Vagina (tissue), 2 donors: ENCODE results near the gene RPP40. TPM values are rescaled to one million over a fixed set of nuclear protein-coding genes. Genes with fewer than 3 reads are reported as not detected.

Experiments
- DNase-seq, 2 donors: peaks; one replicate each; pipeline ENCODE4 v3.0.0-alpha.2; 2017; ENCODE audit errors: extremely low spot score in 2 of 2
- H3K27ac ChIP-seq: fragments of 200-600 bp; sonication (generic); one replicate; pipeline ENCODE4 v1.5.1; 2019
- H3K27me3 ChIP-seq: fragments of 200-600 bp; sonication (generic); one replicate; pipeline ENCODE4 v1.5.1; 2019
- H3K36me3 ChIP-seq, 2 donors: fragments of 200-600 bp; sonication (generic); one replicate each; pipeline ENCODE4 v1.5.1; 2017 to 2019
- H3K4me1 ChIP-seq: fragments of 200-600 bp; sonication (generic); one replicate; pipeline ENCODE4 v1.5.1; 2019
- H3K4me3 ChIP-seq, 2 donors: fragments of 200-600 bp; sonication (generic); 1 replicate in 1 of 2; 2 replicates in 1 of 2; pipeline ENCODE4 v1.5.1; 2016 to 2019
- H3K9me3 ChIP-seq: fragments of 200-600 bp; sonication (generic); one replicate; pipeline ENCODE4 v1.5.1; 2019
- POLR2A ChIP-seq, 2 donors: fragments of 450-650 bp; IDR thresholded peaks; one replicate each; pipeline ENCODE4 v1.6.1; 2017; ENCODE audit warnings: antibody characterized with exemption in 2 of 2, mild to moderate bottlenecking in 2 of 2, moderate library complexity in 2 of 2
- POLR2AphosphoS5 ChIP-seq, 2 donors: sonication (generic); formaldehyde crosslinking; IDR thresholded peaks; one replicate each; pipeline ENCODE4 v1.9.0; 2017; ENCODE audit warnings: antibody characterized with exemption in 2 of 2, mild to moderate bottlenecking in 2 of 2, low read depth in 1 of 2; ENCODE audit not compliant: insufficient read depth in 1 of 2
- intact Hi-C: fragments of 100-400 bp; cut with DNase I; formaldehyde crosslinking; loops from one replicate; pipeline ENCODE4 v1.15.1; 2023
- total RNA-seq: library from RNA; depleted of rRNA; stranded (reverse); fragments of >200 nt; gene quantifications from one replicate; pipeline ENCODE4 v1.2.3, GENCODE V29; 2016
- TF ChIP-seq, protein P1 (sequence below), 3 experiments: fragments of 450-650 bp in 2 of 3; fragments of 200-600 bp in 1 of 3; sonication (generic) in 1 of 3; IDR thresholded peaks; one replicate each; pipeline ENCODE4 v1.5.1; 2017 to 2019; ENCODE audit warnings: antibody characterized with exemption in 3 of 3, mild to moderate bottlenecking in 2 of 3, moderate library complexity in 2 of 3

The RPP40 gene
- total RNA-seq, 1 donor from 2014 or later, result 4.7 TPM

DNA sequence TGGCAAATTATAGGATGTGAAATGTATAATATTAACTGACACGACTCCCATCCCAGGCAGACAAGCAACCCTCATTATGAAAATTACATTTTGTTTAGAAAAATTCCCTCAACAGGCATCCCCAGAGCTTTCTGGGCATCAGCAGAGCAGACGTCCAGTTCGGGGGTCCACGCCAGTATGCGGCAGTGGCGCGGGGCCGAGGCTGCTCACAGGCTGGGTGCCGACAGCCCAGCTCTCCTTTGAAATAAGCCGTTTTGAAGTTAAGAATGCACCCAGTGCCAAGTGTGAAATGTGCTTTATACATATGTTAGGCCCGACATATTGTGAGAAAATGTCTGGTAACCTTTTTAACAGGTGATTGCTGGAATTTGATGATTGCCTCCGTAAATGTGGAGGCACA is 50.4 kb downstream of the RPP40 start:
- TF ChIP-seq, protein P1, sequence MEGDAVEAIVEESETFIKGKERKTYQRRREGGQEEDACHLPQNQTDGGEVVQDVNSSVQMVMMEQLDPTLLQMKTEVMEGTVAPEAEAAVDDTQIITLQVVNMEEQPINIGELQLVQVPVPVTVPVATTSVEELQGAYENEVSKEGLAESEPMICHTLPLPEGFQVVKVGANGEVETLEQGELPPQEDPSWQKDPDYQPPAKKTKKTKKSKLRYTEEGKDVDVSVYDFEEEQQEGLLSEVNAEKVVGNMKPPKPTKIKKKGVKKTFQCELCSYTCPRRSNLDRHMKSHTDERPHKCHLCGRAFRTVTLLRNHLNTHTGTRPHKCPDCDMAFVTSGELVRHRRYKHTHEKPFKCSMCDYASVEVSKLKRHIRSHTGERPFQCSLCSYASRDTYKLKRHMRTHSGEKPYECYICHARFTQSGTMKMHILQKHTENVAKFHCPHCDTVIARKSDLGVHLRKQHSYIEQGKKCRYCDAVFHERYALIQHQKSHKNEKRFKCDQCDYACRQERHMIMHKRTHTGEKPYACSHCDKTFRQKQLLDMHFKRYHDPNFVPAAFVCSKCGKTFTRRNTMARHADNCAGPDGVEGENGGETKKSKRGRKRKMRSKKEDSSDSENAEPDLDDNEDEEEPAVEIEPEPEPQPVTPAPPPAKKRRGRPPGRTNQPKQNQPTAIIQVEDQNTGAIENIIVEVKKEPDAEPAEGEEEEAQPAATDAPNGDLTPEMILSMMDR (IDR thresholded peaks at IDR 0.05), result no peak
- TF ChIP-seq POLR2A (IDR thresholded peaks at IDR 0.05) (no peak), POLR2AphosphoS5 (IDR thresholded peaks at IDR 0.05; ENCODE audit: insufficient read depth in 1 of 2, low read depth in 1 of 2) (no peak)
- peaks cover 2 to 35% of the 10 kb centered on the region in 2 donors for H3K36me3 ChIP-seq
- H3K4me1 ChIP-seq, result no peaks in the 10 kb centered on the region
- no peak overlapping the region for H3K27ac ChIP-seq
- H3K4me3 ChIP-seq, result no peak overlapping the region
- no peaks in the 10 kb centered on the region for H3K27me3 ChIP-seq
- no peak for DNase-seq
- intact Hi-C loops, result no loop called here
- H3K9me3 ChIP-seq, result no peaks in the 10 kb centered on the region

DNA sequence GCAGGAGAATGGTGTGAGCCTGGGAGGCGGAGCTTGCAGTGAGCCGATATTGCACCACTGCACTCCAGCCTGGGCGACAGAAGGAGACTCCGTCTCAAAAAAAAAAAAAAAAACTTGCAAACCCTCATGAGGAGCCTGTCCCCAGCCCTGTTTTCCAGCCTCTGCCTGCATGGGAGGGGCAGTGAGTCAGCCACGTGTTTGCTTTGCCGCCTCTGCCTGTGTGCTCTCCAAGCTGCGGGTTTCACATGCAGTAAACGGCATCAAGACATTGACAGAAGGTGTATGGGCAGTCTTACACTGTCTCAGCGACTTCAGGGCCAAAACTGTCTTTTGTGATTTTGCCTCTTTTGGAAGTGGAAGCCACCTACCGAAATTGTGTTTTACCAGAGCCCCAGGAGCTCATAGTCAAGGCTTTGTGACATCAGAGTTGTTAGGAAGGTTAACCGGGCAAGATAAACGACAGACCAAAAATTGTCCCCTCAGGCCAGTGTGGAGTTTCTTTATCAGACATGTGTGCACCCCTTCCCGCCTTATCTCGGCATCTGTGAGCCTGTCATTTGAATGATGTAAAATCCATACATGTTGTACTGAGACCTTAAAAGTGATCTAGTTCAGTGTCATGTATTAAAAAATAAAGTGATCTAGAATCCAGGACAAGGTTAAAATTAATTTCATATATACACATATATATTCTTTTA is 52.9 kb downstream of the RPP40 start:
- intact Hi-C loops, result no loop called here
- TF ChIP-seq, protein P1 (IDR thresholded peaks at IDR 0.05), result no peak
- TF ChIP-seq POLR2A (IDR thresholded peaks at IDR 0.05), result no peak
- no peak for TF ChIP-seq POLR2AphosphoS5 (IDR thresholded peaks at IDR 0.05; ENCODE audit: insufficient read depth in 1 of 2, low read depth in 1 of 2)
- Histone ChIP-seq H3K9me3 (no peaks in the 10 kb centered on the region), H3K36me3 (peaks cover 2 to 44% of the 10 kb centered on the region in 2 donors), H3K27ac (no peak overlapping the region), H3K4me1 (no peaks in the 10 kb centered on the region), H3K4me3 (no peak overlapping the region), H3K27me3 (no peaks in the 10 kb centered on the region)
- no peak for DNase-seq

DNA sequence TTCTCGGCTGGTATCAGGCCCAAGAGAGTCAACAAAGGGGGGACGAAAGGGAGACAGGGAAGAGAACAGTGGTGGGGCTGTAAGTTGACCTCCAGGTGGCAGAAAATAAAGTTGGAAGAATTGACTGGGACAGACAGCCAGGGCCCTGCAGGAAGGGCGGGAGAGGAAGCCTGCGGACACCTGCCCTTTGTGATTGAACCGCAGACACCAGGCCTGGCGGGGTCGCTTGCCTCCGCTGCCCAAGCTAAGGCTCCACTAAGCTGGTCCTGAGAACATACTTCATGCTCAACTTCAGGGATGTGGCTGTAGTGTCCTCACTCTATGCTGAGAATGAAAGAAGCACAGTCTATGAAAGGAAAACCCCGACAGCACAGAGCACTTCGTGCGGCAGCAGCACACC is 53.8 kb downstream of the RPP40 start:
- no peaks in the 10 kb centered on the region for H3K9me3 ChIP-seq
- no peaks in the 10 kb centered on the region for H3K4me1 ChIP-seq
- intact Hi-C loops, result no loop called here
- H3K27ac ChIP-seq, result no peak overlapping the region
- TF ChIP-seq, protein P1 (IDR thresholded peaks at IDR 0.05), result no peak
- TF ChIP-seq POLR2AphosphoS5 (IDR thresholded peaks at IDR 0.05; ENCODE audit: insufficient read depth in 1 of 2, low read depth in 1 of 2) (no peak), POLR2A (IDR thresholded peaks at IDR 0.05) (no peak)
- no peaks in the 10 kb centered on the region for H3K27me3 ChIP-seq
- H3K4me3 ChIP-seq, result no peak overlapping the region
- H3K36me3 ChIP-seq, result peaks cover under 1 to 50% of the 10 kb centered on the region in 2 donors
- no peak for DNase-seq

DNA sequence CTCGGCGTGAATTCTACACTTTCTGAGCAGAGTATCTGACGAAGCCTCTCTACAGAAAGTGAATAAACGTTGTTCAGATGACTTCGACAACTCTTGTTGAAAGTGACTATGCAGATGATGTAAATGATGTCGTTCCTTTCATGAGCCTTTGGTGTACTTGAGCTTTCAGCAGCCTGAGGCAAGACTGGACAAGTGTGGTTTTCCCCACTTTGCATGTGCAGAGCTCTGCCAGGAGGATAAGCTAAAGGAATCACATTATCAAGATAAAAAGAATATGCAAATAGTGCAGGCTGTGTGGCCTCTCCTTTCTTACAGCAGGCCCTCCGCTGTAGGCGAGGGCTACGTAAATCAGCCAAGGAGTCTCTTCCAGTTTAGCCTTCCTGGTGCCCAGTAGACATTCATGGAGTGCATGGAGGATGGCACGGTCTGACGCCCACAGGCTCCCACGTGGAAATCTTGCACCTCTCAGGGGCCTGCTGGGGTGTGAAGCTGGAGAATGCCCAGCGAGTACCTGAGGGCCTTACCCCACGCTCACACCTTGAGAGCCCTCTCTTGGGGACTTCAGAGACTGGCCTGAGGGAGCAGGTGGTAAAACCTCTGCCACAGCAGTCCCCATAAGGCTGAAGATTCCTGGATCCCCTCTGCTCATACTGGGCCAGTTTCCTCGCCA is 54.9 kb downstream of the RPP40 start:
- intact Hi-C loops, result no loop called here
- no peaks in the 10 kb centered on the region for H3K27me3 ChIP-seq
- H3K4me3 ChIP-seq, result no peak overlapping the region
- H3K9me3 ChIP-seq, result no peaks in the 10 kb centered on the region
- H3K27ac ChIP-seq, result no peak overlapping the region
- H3K36me3 ChIP-seq, result peaks cover 0 to 45% of the 10 kb centered on the region in 2 donors
- no peaks in the 10 kb centered on the region for H3K4me1 ChIP-seq
- DNase-seq, result no peak
- TF ChIP-seq POLR2A (IDR thresholded peaks at IDR 0.05) (no peak), POLR2AphosphoS5 (IDR thresholded peaks at IDR 0.05; ENCODE audit: insufficient read depth in 1 of 2, low read depth in 1 of 2) (no peak)
- TF ChIP-seq, protein P1 (IDR thresholded peaks at IDR 0.05), result no peak

DNA sequence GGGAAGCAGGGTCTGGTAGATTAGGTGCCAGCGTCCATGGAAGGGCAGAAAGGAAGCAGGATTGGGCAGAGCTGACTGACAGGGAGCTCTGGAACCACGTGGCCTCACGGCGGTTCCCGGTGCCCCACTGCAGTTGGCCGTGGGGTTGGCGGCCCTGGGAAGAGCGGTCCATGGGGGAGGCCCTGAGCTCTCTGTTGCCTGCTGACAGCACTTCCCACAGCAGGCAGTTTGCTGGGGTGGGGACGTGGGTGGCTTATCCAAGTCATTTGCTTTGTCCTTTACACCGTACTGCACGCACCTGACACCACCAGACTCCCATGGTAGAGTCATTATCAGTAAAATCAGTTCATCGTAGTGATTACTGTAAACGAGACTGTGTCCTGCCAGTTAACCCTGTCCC is 56.1 kb downstream of the RPP40 start:
- H3K36me3 ChIP-seq, result peaks cover 0 to 33% of the 10 kb centered on the region in 2 donors
- intact Hi-C loops, result no loop called here

More for the DNA sequence above, 56.1 kb downstream of the RPP40 start:
- no peak for DNase-seq
- Histone ChIP-seq H3K4me1 (peaks cover 6% of the 10 kb centered on the region), H3K9me3 (no peaks in the 10 kb centered on the region), H3K4me3 (no peak overlapping the region), H3K27me3 (no peaks in the 10 kb centered on the region), H3K27ac (no peak overlapping the region)
- TF ChIP-seq POLR2AphosphoS5 (IDR thresholded peaks at IDR 0.05; ENCODE audit: insufficient read depth in 1 of 2, low read depth in 1 of 2) (no peak), POLR2A (IDR thresholded peaks at IDR 0.05) (no peak)
- TF ChIP-seq, protein P1 (IDR thresholded peaks at IDR 0.05), result no peak
